ENCODE results near the gene LMX1B.

- TF ChIP-seq, protein P1, sequence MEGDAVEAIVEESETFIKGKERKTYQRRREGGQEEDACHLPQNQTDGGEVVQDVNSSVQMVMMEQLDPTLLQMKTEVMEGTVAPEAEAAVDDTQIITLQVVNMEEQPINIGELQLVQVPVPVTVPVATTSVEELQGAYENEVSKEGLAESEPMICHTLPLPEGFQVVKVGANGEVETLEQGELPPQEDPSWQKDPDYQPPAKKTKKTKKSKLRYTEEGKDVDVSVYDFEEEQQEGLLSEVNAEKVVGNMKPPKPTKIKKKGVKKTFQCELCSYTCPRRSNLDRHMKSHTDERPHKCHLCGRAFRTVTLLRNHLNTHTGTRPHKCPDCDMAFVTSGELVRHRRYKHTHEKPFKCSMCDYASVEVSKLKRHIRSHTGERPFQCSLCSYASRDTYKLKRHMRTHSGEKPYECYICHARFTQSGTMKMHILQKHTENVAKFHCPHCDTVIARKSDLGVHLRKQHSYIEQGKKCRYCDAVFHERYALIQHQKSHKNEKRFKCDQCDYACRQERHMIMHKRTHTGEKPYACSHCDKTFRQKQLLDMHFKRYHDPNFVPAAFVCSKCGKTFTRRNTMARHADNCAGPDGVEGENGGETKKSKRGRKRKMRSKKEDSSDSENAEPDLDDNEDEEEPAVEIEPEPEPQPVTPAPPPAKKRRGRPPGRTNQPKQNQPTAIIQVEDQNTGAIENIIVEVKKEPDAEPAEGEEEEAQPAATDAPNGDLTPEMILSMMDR (IDR thresholded peaks at IDR 0.05), result no peak
- TF ChIP-seq POLR2A (IDR thresholded peaks at IDR 0.05), result no peak
Observed at GRCh38 chr9:126621061-126621918, 7.6 kb downstream of the LMX1B start.
